Skin epidermis (tissue), 12 donors: ENCODE results near the gene ATG3.

ENCODE experiments used
- H3K27ac ChIP-seq, 21 experiments: fragments of 200-600 bp; sonication (generic) in 11 of 21; one replicate each; pipeline ENCODE4 v1.5.0; 2020; ENCODE audit warnings: mild to moderate bottlenecking in 3 of 21, inconsistent platforms in 2 of 21, moderate library complexity in 2 of 21
- H3K4me3 ChIP-seq, 7 experiments: fragments of 200-600 bp; sonication (generic) in 2 of 7; one replicate each; pipeline ENCODE4 v1.5.0; 2020; ENCODE audit warnings: inconsistent platforms in 2 of 7, mild to moderate bottlenecking in 2 of 7, moderate library complexity in 1 of 7

ATG3 gene

DNA sequence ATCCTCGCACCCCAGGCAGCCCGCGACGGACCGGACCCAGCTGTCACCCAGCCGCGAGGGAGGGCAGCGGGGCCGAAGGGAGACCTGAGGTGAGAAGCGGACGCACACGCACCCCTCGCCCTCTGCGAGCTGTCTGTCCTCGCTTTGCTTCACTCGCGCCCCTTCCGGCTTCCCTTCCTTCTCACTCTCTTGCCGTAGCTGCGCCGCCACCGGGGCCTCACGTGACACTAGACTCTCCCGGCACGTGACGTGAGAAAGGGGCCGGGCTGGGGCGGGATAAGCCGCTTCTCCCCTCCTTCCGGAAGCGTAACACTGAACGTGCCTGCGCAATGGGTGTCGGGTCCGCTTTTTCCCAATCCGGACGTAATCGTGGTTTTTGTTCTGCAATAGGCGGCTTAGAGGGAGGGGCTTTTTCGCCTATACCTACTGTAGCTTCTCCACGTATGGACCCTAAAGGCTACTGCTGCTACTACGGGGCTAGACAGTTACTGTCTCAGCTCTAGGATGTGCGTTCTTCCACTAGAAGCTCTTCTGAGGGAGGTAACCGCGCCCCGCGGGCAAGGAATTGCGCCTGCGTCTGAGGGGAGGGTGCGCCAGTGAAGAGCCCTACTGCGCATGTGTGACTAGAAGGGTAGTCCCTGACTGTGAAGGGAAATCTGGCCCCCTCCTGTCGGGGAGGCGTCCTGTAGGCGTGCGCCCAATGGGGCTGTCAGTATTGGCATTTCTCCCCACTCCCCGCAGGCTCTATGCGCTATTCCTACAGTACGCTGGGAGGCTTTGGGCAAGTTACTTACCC lies at the start of gene ATG3, which contains the start of gene SLC35A5:
Gene ATG3, minus strand, starts transcription at position 229 of the 796 bp plus-strand sequence. CDS start 434 bp downstream, outside the sequence.
Gene SLC35A5, plus strand, starts transcription at position 312 of the 796 bp plus-strand sequence. CDS start 1,359 bp downstream, outside the sequence.
- Histone ChIP-seq H3K4me3 (peak within 1 kb of the TSS; percentile 72 to 94 (median 90)), H3K27ac (peak within 1 kb of the TSS; percentile 81 to 97 (median 94))

DNA sequence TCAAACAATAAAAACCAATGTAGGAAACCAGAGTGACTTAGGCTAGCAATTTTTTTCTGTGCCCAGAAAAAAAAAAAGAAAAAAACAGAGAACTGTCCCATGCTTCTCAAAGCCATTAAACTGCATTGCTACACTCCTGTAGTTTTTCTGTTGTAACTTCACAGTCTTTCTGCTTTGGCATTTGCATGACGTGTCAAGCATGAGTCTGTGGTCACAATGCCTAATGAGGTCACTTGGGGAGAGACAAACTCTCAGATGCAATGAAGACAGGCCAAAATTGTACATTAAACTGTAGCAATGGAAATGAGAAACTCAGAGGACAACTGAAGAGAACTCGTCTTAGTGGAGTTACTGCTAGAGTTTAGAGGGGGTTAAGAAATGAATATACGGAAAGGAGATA lies 48.4 kb upstream of the ATG3 start:
- Histone ChIP-seq H3K4me3 (no peak overlapping the region), H3K27ac (no peak overlapping the region)

DNA sequence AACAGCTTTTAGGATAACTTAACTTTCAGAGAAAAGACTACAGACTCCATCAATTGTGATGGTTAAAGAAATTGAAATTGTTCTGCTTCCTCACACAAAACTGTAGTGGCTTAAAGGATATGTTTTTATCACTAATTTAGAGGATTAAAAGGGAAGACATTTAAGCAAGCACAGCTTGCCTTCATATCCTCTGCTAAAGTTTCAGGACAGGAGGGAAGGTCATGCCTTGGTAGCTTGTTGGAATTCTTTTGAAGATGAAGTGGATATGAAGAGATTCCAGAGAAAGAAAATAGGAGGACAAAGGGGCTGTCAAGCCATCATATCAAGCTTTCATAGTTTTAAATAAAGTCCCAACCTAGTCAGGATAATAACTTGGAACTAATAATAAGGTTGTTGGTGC lies 46.1 kb upstream of the ATG3 start:
- Histone ChIP-seq H3K4me3 (no peak overlapping the region), H3K27ac (no peak overlapping the region)

DNA sequence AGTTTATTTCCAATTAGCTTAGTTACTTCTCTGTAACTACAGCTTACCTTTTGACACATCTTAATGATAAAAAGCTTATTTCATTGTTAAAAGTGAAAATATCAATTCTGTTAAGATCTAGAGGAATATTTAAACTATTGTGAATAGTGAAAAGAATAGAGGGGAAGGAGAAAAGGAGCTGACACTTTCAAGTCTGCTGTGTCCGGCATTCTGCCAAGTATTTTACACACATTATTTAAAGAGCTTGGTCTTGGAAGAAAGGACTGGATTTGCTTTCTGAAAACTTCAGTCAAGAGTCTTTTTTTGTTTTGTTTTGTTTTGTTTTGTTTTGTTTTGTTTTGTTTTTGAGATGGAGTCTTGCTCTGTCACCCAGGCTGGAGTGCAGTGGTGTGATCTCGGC lies 44.3 kb upstream of the ATG3 start:
- peak overlapping the region in 2 of 21 experiments; percentile 23 to 26 for H3K27ac ChIP-seq
- no peak overlapping the region for H3K4me3 ChIP-seq

- no peak overlapping the region for H3K4me3 ChIP-seq
- H3K27ac ChIP-seq, result peak overlapping the region in 1 of 21 experiments; percentile 9
Measured at GRCh38 chr3:112605285-112605684, 43.5 kb upstream of the ATG3 start.

- Histone ChIP-seq H3K27ac (no peak overlapping the region), H3K4me3 (no peak overlapping the region)
Measured at GRCh38 chr3:112604536-112604935, 42.8 kb upstream of the ATG3 start.

GRCh38 chr3:112602217-112602838 lies 40.6 kb upstream of the ATG3 start:
- Histone ChIP-seq H3K27ac (no peak overlapping the region), H3K4me3 (no peak overlapping the region)

DNA sequence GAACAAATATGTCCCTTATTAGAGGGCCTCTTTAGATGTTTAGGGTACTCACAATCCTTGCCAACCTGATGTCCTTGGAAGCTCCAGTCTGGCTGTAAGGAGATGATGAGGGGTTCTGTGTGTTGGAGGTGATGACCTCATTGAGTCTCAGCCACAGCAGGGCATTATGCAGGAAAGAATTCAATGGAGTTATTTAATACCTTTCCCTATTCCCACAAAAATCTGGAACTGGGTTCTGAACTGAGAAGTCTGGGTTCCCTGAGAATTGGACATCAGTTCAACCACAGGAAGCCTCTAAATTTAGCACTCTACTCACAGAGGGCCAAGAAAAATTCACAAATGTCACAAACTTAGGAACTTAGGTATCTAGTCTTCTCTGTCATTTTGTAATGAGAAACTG lies 37.0 kb upstream of the ATG3 start:
- H3K4me3 ChIP-seq, result no peak overlapping the region

GRCh38 chr3:112597945-112598344 lies 36.2 kb upstream of the ATG3 start:
- H3K27ac ChIP-seq, result no peak overlapping the region
- no peak overlapping the region for H3K4me3 ChIP-seq

More for the DNA sequence above, 37.0 kb upstream of the ATG3 start:
- no peak overlapping the region for H3K27ac ChIP-seq

GRCh38 chr3:112594856-112595255 lies 33.1 kb upstream of the ATG3 start:
- H3K27ac ChIP-seq, result no peak overlapping the region
- H3K4me3 ChIP-seq, result no peak overlapping the region

GRCh38 chr3:112593258-112593657 lies 31.5 kb upstream of the ATG3 start:
- Histone ChIP-seq H3K27ac (no peak overlapping the region), H3K4me3 (no peak overlapping the region)

DNA sequence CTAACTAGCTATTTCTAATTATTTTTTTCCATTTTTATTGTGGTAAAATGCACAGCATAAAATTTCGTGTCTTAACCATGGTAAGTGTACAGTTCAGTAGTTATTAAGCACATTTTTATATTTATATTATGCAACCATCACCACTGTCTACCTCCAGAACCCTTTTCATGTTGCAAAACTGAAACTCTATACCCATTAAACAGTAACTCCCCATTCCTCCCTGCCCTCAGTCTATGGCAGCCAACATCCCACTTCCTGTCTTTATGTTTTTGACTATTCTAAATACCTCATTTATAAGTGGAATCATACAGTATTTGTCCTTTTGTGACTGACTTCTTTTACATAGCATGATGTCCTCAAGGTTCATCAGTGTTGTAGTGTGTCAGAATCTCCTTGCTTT lies 25.6 kb upstream of the ATG3 start:
- no peak overlapping the region for H3K4me3 ChIP-seq
- no peak overlapping the region for H3K27ac ChIP-seq

DNA sequence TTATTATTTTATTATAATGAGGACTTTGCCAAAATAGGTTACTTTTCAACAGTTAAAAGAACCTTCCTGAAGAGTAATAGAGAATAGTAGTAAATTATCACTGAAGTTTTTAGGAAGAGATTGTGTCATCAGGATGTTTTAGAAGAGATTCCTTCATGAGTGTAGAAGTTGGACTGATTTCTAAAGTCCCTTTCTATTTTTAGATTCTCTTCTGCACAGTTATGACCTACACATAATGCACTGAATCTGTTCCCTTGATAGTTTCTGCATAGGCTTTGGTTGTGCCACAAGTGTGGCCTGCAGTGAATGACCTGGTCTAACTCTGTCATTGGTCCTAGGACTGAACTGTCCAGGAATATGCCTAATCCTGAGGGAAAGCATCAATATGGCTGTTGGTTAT lies 24.0 kb upstream of the ATG3 start:
- H3K4me3 ChIP-seq, result no peak overlapping the region
- no peak overlapping the region for H3K27ac ChIP-seq

DNA sequence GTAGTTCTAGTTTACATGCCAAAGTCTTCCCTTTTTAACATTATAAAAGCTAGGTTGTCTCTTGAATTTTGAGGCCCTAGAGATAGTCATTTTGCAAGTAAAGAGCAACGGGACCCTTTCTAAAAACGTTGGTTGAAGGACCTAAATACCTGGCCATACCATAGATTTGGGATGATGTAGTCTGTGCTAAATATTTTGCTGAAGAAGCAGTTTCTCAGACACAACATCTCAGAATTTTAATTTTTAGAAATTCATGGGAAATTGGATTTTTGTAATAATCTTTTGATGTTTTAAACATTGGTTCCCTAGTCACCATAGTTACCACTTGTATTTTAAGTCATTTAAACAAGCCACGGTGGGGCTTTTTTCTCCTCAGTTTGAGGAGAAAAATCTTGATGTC lies 21.3 kb upstream of the ATG3 start:
- no peak overlapping the region for H3K4me3 ChIP-seq

DNA sequence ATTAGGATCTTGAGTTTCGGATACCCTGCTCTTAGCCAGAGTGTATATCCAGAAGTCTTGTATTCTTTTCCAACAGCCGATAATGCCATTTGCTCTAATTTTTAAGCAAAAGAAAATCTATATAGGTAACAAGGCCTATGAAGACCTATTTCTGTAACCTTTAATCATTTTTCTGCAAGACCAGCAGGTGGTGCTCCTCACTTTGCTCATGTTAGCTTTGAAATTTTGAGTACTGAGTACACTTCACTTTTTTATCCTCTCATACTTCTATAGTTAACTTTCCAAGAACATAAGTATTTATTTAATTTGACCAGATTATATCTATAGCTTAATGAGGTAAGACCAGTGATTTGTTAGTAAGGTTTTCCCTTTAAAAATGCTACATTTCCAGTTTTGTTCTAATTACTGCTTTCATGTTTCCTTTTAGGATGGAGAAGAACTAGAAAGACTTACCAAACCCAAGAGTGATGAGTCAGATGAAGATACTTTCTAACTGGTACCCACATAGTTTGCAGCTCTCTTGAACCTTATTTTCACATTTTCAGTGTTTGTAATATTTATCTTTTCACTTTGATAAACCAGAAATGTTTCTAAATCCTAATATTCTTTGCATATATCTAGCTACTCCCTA lies 20.6 kb upstream of the ATG3 start:
- no peak overlapping the region for H3K4me3 ChIP-seq
- no peak overlapping the region for H3K27ac ChIP-seq

More for the DNA sequence above, 21.3 kb upstream of the ATG3 start:
- H3K27ac ChIP-seq, result no peak overlapping the region

- no peak overlapping the region for H3K4me3 ChIP-seq
- peak overlapping the region in 6 of 21 experiments; percentile 2 to 57 (median 24) for H3K27ac ChIP-seq
Measured at GRCh38 chr3:112579697-112580096, 17.9 kb upstream of the ATG3 start.

DNA sequence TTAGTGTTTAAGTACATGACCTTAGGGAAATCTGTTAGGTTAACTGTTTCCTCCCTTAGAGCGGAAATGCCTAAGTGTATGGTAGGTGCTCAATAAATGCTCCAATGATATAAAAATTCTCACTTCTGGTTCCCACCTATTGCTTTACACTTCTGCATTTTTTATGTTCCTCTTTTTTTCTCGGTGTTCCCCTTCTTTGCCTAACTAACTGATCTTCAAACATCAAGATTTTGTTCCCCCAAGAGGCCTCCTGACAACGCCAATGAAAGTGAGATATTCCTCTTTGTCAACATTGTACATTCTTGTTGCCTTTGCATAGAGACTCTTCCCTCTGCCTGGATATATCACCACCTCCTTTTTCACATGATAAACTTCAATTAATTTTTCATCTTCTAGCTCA lies 17.5 kb upstream of the ATG3 start:
- H3K27ac ChIP-seq, result peak overlapping the region in 3 of 21 experiments; percentile 2 to 51 (median 7)
- no peak overlapping the region for H3K4me3 ChIP-seq

GRCh38 chr3:112572701-112573100 lies 10.9 kb upstream of the ATG3 start:
- Histone ChIP-seq H3K27ac (no peak overlapping the region), H3K4me3 (no peak overlapping the region)

- H3K4me3 ChIP-seq, result no peak overlapping the region
- H3K27ac ChIP-seq, result no peak overlapping the region
Measured at GRCh38 chr3:112569265-112569664, 7.5 kb upstream of the ATG3 start.

GRCh38 chr3:112568642-112569041 lies 6.9 kb upstream of the ATG3 start:
- Histone ChIP-seq H3K27ac (no peak overlapping the region), H3K4me3 (no peak overlapping the region)

- no peak overlapping the region for H3K4me3 ChIP-seq
- H3K27ac ChIP-seq, result no peak overlapping the region
Measured at GRCh38 chr3:112564940-112565305, 3.2 kb upstream of the ATG3 start.
